Erythroblast (primary cell): ENCODE data around the gene ITPR1.

Experiments
- GATA1 ChIP-seq: IDR thresholded peaks from 2 replicates; pipeline ENCODE4 v1.6.1; 2011; ENCODE audit warnings: low read depth, mild to moderate bottlenecking, control low read depth, low read length, moderate library complexity
- POLR2A ChIP-seq: IDR thresholded peaks from 2 replicates; pipeline ENCODE4 v1.6.1; 2011; ENCODE audit warnings: mild to moderate bottlenecking, low read length

GRCh38 chr3:4768021-4768420, 274.9 kb downstream of the ITPR1 start:
- TF ChIP-seq POLR2A (no peak), GATA1 (no peak)
